Testis (tissue), 3 donors: ENCODE results near the gene TPCN2. TPM values are rescaled to one million over a fixed set of nuclear protein-coding genes. Genes with fewer than 3 reads are reported as not detected.

Source experiments
- DNase-seq: peaks from one replicate; pipeline ENCODE4 v3.0.0-alpha.2; 2019
- H3K27ac ChIP-seq, 2 donors: fragments of 200-600 bp; sonication (generic); one replicate each; pipeline ENCODE4 v1.5.1; 2019
- H3K27me3 ChIP-seq: fragments of 200-600 bp; sonication (generic); one replicate; pipeline ENCODE4 v1.5.1; 2019
- H3K36me3 ChIP-seq: fragments of 200-600 bp; sonication (generic); one replicate; pipeline ENCODE4 v1.5.1; 2017; ENCODE audit warnings: low read depth; ENCODE audit errors: missing control alignments
- H3K4me1 ChIP-seq: fragments of 200-600 bp; sonication (generic); one replicate; pipeline ENCODE4 v1.5.1; 2019
- H3K4me3 ChIP-seq, 2 donors: fragments of 200-600 bp; sonication (generic); one replicate each; pipeline ENCODE4 v1.5.1; 2017 to 2019
- H3K9me3 ChIP-seq: fragments of 200-600 bp; sonication (generic); one replicate; pipeline ENCODE4 v1.5.1; 2017
- POLR2A ChIP-seq: fragments of 450-650 bp; IDR thresholded peaks from one replicate; pipeline ENCODE4 v1.6.1; 2017; ENCODE audit warnings: antibody characterized with exemption, mild to moderate bottlenecking, moderate library complexity
- WGBS, 2 donors: methylation state at CpG; one replicate each; pipeline ENCODE4 v1.1.5; 2018; 5-methylcytosine and 5-hydroxymethylcytosine counted together
- intact Hi-C: fragments of 100-400 bp; cut with DNase I; formaldehyde crosslinking; loops from one replicate; pipeline ENCODE4 v1.15.1; 2023; ENCODE audit warnings: low total_unique reads
- polyA plus RNA-seq: library from polyadenylated mRNA; stranded (reverse); fragments of 350-450 nt; fragmentation: Illumina TruSeq; extraction: RNeasy Lipid Tissue Mini Kit (QIAGEN cat#74804); gene quantifications from one replicate; pipeline ENCODE4 v1.2.3, GENCODE V29; 2014; ENCODE audit warnings: low read depth, low replicate concordance; ENCODE audit not compliant: insufficient read depth
- total RNA-seq, 2 donors: library from RNA; depleted of rRNA; stranded (reverse); fragments of >200 nt; gene quantifications; one replicate each; pipeline ENCODE4 v1.2.3, GENCODE V29; 2016
- TF ChIP-seq, protein P1 (sequence below), 3 experiments: fragments of 450-650 bp in 2 of 3; fragments of 200-600 bp in 1 of 3; sonication (generic) in 1 of 3; IDR thresholded peaks; one replicate each; pipeline ENCODE4 v1.5.1; 2016 to 2019; ENCODE audit warnings: antibody characterized with exemption in 3 of 3, mild to moderate bottlenecking in 2 of 3, moderate library complexity in 1 of 3

The TPCN2 gene
- total and polyA plus RNA-seq, 3 donors from 2014 or later: 12.9 to 32.5 (median 28.4) TPM

DNA sequence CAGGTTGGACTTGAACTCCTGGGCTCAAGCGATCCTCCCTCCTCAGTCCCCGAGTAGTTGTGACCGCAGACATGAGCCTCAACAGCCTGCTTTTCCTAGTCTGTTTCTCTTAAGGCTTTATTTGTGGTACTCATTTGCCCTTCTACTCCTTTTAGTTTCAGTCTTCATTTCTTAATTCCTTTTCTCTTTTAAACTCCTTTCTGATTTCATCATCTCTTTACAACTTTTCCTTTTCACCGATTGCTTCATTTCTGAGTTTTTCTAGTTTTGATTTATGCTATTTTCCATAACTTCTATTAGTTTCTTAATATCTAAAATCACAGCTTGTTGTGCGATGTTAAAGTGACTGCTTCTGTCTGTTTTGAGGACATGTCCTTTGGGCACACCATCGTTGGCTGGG, 18.4 kb upstream of the TPCN2 start:
- 77 to 86% methylated on average over 6 of the region's 6 CpGs for WGBS, 2 donors
- Histone ChIP-seq H3K9me3 (no peaks in the 10 kb centered on the region), H3K27me3 (no peaks in the 10 kb centered on the region), H3K4me1 (peaks cover 2% of the 10 kb centered on the region), H3K27ac (no peak overlapping the region), H3K36me3 (no peaks in the 10 kb centered on the region), H3K4me3 (no peak overlapping the region)
- no peak for DNase-seq
- intact Hi-C loops: no loop called here
- TF ChIP-seq, protein P1, sequence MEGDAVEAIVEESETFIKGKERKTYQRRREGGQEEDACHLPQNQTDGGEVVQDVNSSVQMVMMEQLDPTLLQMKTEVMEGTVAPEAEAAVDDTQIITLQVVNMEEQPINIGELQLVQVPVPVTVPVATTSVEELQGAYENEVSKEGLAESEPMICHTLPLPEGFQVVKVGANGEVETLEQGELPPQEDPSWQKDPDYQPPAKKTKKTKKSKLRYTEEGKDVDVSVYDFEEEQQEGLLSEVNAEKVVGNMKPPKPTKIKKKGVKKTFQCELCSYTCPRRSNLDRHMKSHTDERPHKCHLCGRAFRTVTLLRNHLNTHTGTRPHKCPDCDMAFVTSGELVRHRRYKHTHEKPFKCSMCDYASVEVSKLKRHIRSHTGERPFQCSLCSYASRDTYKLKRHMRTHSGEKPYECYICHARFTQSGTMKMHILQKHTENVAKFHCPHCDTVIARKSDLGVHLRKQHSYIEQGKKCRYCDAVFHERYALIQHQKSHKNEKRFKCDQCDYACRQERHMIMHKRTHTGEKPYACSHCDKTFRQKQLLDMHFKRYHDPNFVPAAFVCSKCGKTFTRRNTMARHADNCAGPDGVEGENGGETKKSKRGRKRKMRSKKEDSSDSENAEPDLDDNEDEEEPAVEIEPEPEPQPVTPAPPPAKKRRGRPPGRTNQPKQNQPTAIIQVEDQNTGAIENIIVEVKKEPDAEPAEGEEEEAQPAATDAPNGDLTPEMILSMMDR (IDR thresholded peaks at IDR 0.05): no peak
- TF ChIP-seq POLR2A: no peak

DNA sequence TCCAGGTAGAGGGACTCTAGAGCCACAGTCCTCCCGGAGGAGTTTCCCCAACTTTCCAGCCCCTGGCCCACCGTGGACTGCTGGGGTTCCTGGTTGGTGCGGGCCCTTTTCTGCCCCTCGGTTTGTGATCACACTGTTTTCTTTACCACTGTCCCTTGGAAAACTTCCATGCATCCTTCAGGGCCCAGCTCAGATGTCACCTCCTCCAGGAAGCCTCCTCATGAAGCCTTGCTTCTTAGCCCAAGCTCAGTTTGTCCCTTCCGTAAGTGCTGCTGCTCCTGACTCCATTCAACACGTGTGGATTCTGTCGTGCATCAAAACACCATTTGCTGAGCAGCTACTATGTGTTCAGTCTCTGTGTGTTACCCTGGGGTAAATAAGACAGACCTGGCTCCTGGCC, 15.9 kb upstream of the TPCN2 start:
- intact Hi-C loops: no loop called here

DNA sequence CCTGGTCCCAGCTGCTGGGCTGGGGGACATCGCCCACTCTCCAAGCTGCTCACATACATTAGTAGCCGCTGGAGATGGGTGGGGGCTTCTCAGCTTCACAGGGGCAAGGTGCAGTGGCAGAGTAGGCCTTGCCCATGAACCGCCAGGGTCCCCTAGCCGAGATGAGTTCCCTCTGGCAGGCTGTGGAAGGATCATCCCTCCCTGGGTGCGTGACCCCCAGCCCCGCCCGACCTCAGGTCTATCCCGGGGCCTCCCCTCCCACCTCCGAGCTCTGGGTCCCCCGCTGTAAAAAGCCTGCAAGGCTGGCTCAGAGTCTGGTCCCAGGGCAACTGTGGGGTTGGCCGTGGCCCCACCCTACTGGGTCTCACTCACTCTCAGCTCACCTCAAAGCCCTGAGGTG, 15.3 kb upstream of the TPCN2 start:
- no peaks in the 10 kb centered on the region for H3K27me3 ChIP-seq
- TF ChIP-seq, protein P1 (IDR thresholded peaks at IDR 0.05): no peak
- no peak for TF ChIP-seq POLR2A
- H3K4me1 ChIP-seq: peaks cover 13% of the 10 kb centered on the region
- H3K4me3 ChIP-seq: no peak overlapping the region
- no peak for DNase-seq
- WGBS, 2 donors: 91% methylated on average over 11 of the region's 11 CpGs; no CpG with 5 or more reads in 1 of the 2 donors
- H3K9me3 ChIP-seq: no peaks in the 10 kb centered on the region
- intact Hi-C loops: no loop called here
- H3K27ac ChIP-seq: peak overlapping the region in 1 of 2 donors; percentile 86
- no peaks in the 10 kb centered on the region for H3K36me3 ChIP-seq

More for the DNA sequence above, 15.9 kb upstream of the TPCN2 start:
- H3K36me3 ChIP-seq: no peaks in the 10 kb centered on the region
- no peaks in the 10 kb centered on the region for H3K9me3 ChIP-seq
- H3K27ac ChIP-seq: no peak overlapping the region
- WGBS, 2 donors: 81 to 85% methylated on average over 7 of the region's 7 CpGs
- peaks cover 13% of the 10 kb centered on the region for H3K4me1 ChIP-seq
- TF ChIP-seq POLR2A: no peak
- TF ChIP-seq, protein P1 (IDR thresholded peaks at IDR 0.05): no peak
- H3K4me3 ChIP-seq: no peak overlapping the region
- no peak for DNase-seq
- no peaks in the 10 kb centered on the region for H3K27me3 ChIP-seq

DNA sequence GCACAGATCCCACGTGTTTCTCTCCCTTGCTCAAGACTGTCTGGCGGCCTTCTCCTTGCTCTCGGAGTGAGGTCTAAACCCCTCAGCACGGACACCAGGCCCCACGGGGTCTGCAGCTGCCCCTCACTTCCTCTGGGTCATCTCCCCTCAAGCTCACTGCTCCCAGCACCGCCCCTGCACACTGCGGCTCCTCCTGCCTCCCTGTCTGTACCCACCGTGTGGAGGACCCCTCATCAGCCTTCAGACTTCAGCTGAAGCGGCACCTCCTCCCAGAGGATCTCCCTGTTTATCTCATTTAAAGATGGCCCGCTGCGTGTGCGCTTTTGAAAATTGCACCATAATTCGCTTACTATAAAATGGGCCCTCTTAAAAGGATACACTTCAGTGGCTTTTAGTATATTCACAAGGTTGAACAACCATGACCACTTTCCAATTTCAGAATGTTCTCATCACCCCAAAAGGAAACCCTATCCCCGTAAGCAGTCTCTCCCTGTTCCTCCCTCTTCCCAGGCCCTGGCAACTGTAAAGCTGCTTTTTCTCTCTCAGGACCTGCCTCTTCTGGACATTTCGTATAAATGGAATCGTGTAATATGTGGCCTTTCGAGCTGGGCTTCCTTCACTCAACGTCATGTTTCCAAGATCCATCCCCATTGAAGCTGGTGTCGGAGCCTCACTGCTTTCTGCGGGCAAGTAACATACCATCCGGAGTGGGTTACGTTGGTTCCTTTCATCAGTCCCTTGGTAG, 14.4 kb upstream of the TPCN2 start:
- Histone ChIP-seq H3K36me3 (no peaks in the 10 kb centered on the region), H3K27ac (peak overlapping the region in 1 of 2 donors; percentile 86), H3K4me3 (no peak overlapping the region), H3K4me1 (peaks cover 13% of the 10 kb centered on the region), H3K9me3 (no peaks in the 10 kb centered on the region), H3K27me3 (no peaks in the 10 kb centered on the region)
- TF ChIP-seq POLR2A: no peak
- TF ChIP-seq, protein P1 (IDR thresholded peaks at IDR 0.05): no peak
- 70 to 78% methylated on average over 22 of the region's 22 CpGs for WGBS, 2 donors
- intact Hi-C loops: no loop called here
- DNase-seq: no peak
